ENCODE measurements around the gene ACO1.

The ACO1 gene

GRCh38 chr9:32468740-32469139, 84.3 kb downstream of the ACO1 start:
- DNase-seq (ENCODE audit: extremely low spot score, insufficient read length, low read depth) (no peak), FAIRE-seq (no peak)

- no peak for DNase-seq (ENCODE audit: extremely low spot score, insufficient read length, low read depth)
- no peak for FAIRE-seq
These were observed 87.9 kb downstream of the ACO1 start for GRCh38 chr9:32472344-32472743.

GRCh38 chr9:32483343-32483742, 98.9 kb downstream of the ACO1 start:
- no peak for DNase-seq (ENCODE audit: extremely low spot score, insufficient read length, low read depth)
- FAIRE-seq = no peak

- DNase-seq (ENCODE audit: extremely low spot score, insufficient read length, low read depth) (no peak), FAIRE-seq (no peak)
These were observed 102.6 kb downstream of the ACO1 start for GRCh38 chr9:32486839-32487562.

DNA sequence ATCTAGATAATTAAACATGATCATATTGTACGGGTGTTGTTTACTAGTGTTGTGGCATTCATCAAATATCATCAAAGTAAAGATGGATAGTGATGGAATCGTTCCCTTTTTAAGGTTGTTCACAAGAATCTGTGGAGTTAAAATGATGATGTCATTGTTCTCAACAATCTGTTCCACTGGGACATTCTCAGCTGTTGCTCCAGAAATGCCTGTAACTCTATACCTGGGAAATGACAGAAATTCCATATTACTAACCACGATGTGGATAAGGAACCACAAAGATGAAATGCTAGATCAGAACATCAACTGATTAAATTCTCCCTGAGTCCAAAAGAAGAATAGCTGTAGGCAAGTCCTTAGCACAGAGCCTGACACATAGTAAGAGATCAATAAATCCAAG, 103.5 kb downstream of the ACO1 start:
- FAIRE-seq = no peak
- DNase-seq (ENCODE audit: extremely low spot score, insufficient read length, low read depth) = no peak

- FAIRE-seq = no peak
- no peak for DNase-seq (ENCODE audit: extremely low spot score, insufficient read length, low read depth)
These were observed 106.2 kb downstream of the ACO1 start for GRCh38 chr9:32490601-32491000.

GRCh38 chr9:32497921-32498320, 113.5 kb downstream of the ACO1 start:
- no peak for FAIRE-seq
- DNase-seq (ENCODE audit: extremely low spot score, insufficient read length, low read depth) = no peak

GRCh38 chr9:32500768-32501167, 116.3 kb downstream of the ACO1 start:
- DNase-seq (ENCODE audit: extremely low spot score, insufficient read length, low read depth) (no peak), FAIRE-seq (no peak)

DNA sequence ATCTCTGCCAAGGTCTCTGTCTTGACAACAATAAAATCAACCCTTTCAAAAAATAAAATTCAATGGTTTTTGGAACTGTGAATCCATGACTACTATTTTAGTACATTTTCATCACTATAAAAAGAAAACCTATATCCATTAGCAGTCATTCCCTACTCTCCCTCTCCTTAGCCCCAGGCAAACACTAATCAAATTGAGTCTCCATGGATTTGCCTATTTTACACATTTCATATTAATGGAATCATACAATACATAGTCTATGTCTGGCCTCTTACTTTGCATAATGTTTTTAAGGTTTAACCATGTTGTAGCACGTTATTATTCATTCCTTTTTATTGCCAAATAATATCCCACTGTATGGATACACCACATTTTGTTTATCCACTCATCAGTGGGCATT, 117.4 kb downstream of the ACO1 start:
- DNase-seq (ENCODE audit: extremely low spot score, insufficient read length, low read depth) = no peak
- FAIRE-seq = no peak

DNA sequence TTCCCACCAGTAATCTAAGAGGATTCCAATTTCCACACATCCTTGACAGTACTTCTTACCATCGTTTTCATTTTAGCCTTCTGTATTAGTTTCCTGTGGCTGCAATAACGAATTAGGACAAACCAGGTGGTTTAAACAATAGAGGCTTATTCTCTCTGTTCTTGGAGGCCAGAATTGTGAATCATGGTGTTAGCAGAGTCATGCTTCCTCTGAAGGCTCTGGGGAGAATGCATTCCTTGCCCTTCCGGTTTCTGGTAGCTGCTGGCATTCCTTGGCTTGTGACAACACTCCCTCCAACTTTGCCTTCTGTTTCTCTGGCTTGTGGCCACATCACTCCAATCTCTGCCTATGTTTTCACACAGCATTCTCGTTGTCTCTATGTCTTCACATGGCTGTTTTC, 118.0 kb downstream of the ACO1 start:
- no peak for DNase-seq (ENCODE audit: extremely low spot score, insufficient read length, low read depth)
- FAIRE-seq = no peak

DNA sequence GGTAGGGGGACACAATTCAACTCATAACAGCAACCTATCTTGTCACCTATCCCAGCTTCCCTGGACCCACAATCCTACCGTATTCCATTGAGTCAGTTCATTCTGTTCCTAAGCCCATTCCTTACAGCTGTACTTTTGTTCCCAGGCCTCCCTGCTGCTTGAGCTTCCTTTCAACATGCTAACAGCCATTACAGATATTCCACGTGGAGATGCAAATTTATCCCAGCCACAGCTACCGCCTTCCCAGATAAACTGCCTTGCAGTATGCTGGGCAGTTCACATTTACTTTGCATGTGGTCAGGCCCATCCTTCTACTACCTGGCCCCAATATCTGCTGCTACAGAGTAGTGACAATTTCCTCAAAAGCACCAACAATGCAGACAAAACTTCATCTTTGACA, 118.6 kb downstream of the ACO1 start:
- DNase-seq (ENCODE audit: extremely low spot score, insufficient read length, low read depth) = no peak
- FAIRE-seq = no peak
